ENCODE measurements around the gene CDK14.
A peak's percentile ranks its signal among the peaks of the same experiment; 100 is the strongest.
"Not testable (repeated sequence)": the region's sequence is repeated elsewhere in the genome, so short reads cannot be mapped to it uniquely, and the experiment has no call there.

CDK14 gene

GRCh38 chr7:90720984-90721760 is 125.1 kb downstream of the CDK14 start:
- peak; percentile 47 for DNase-seq (ENCODE audit: low spot score)

GRCh38 chr7:90721869-90722431 is 125.8 kb downstream of the CDK14 start:
- DNase-seq (ENCODE audit: low spot score), result no peak

- no peak for DNase-seq (ENCODE audit: low spot score)
Measured at GRCh38 chr7:90723233-90723632, 127.1 kb downstream of the CDK14 start.

- DNase-seq (ENCODE audit: low spot score), result no peak
Measured at GRCh38 chr7:90723866-90724265, 127.7 kb downstream of the CDK14 start.

GRCh38 chr7:90726120-90726519 is 130.0 kb downstream of the CDK14 start:
- no peak for DNase-seq (ENCODE audit: low spot score)

- no peak for DNase-seq (ENCODE audit: low spot score)
Measured at GRCh38 chr7:90726623-90727022, 130.5 kb downstream of the CDK14 start.

GRCh38 chr7:90727412-90727811 is 131.3 kb downstream of the CDK14 start:
- no peak for DNase-seq (ENCODE audit: low spot score)

DNA sequence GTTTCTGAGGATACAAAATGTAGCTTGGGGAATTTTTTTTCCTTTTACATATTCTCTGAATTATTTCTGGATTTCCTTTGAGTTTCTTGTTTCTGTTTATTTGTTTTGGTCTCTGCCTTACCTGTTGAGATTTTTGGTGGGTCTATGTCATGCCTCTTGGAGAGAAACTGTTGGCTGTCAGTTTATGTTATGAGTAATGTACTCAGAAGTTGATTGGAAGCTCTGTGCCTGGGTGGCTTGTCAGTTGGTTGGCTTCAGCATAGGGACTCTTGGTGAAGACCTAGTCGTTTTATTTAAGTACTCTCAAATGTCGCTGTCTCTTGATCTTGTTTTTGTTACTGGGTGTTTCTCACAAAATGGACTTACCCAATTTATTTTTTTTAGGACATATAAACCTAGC is 132.4 kb downstream of the CDK14 start:
- DNase-seq (ENCODE audit: low spot score), result no peak

- not testable (repeated sequence) for DNase-seq (ENCODE audit: low spot score)
Measured at GRCh38 chr7:90735611-90736280, 139.6 kb downstream of the CDK14 start.

- DNase-seq (ENCODE audit: low spot score), result no peak
Measured at GRCh38 chr7:90736316-90736715, 140.2 kb downstream of the CDK14 start.

DNA sequence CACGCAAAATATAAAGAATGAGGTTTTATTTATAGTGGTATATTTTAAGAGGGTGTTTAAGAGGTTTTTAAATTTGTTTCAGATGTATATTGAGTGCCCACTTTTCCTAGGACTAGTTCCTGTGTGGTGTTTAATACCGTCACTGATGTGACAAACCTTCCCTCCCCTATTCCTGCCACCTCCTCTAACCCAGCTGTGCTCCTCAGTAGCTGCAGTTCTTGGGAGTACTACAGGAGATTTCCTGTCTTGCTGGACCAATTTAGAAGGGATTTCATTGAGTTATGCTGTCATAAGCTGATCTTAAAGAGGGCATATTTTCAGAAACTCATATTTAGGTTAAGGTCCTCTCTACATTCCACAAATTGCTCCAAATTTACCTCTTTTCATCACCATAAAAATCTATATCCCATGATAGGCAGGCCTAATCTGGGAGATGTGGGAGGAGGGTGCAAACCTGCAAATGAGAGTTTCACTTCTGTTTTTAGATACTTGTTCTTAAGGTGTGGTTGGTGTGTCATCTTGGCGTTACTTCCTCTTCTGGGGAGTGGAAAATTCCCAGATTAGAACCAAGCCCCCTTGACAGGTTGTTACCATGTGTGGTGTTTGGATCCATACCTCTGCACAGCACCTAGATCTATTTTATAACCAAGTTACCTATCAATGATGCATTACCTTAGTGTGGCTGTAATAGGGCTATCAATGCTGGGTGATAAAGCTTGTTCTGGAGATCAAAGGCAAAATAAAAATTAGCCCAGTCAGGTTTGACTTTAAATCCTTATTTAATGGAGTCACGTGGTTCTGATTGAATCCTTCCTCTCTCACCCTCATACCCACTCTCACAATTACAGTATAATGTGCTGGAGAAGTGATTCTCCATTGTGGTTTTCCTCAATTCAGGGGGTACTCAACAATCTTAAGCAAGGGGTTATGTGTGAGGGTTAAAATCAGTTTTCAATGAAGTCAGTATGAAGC is 141.1 kb downstream of the CDK14 start:
- no peak for DNase-seq (ENCODE audit: low spot score)

DNA sequence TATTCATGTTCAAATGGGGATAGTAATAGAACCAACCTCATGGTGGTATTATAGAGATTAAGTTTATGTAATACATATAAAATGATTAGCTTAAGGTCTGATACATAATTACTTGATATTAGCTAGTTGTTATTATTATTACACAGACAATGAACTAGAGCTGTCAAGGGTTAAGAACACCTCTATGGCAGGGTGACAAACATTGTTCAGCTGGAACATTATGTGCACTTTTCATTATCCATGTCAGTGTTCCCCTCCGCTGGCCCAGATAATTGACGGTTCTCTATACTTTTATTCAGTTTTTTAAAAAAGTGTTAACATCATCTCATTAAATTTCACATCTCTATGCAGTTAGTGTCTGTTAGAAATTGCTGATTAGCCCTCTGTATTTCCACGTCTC is 142.1 kb downstream of the CDK14 start:
- no peak for DNase-seq (ENCODE audit: low spot score)

GRCh38 chr7:90739716-90740115 is 143.6 kb downstream of the CDK14 start:
- DNase-seq (ENCODE audit: low spot score), result no peak

DNA sequence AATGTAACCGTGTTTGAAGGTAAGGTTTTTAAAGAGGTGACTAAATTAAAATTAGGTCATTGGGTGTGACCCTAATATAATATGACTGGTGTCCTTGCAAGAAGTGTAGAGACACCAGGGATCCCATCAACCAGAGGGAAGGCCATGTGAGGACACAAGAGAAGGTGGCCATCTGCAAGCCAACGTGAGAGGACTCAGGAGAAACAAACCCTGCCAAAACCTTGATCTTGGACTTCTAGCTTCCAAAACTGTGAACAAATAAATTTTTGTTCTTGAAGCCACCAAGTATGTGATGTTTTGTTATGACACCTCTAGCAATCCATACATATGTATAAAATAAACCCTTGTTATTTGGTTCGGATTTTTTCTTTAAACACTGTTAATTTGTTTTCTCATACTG is 144.3 kb downstream of the CDK14 start:
- DNase-seq (ENCODE audit: low spot score), result no peak

DNA sequence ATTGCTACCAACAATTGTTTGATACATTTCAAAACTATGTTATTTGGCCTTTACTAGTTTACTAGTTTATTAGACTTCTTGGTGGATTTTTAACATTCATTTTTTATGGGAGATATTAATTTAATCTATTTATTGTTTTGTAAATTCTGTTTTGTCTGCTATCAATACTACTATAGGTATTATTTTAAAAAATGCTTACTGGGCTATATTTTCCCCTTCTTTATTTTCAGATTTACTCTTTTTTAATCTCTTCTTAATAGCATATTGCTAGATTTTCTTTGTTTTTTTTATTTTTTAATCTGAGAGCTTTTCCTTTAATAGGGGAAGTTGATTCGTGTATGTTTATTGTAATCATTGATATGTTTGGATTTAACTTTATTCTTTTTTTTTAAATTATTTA is 147.5 kb downstream of the CDK14 start:
- DNase-seq (ENCODE audit: low spot score), result no peak

GRCh38 chr7:90747516-90747915 is 151.4 kb downstream of the CDK14 start:
- no peak for DNase-seq (ENCODE audit: low spot score)

DNA sequence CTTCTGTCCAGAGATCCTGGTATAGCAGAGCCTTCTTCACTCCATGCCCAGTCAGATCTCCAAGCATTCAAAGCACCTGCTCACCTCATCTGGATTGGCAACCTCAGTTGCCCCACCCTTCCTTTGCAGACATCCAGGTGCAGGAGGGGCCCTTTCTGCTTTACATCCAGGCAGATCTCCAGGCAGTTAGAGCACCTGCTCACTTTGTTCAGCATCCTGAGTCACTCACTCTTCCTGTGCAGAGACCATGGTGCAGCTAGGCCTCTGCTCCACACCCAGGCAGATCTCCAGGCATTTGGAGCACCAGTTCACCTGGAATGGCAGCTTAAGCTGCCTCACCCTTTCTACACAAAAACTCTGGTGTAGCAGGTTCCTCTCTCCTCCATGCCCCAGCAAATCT is 153.1 kb downstream of the CDK14 start:
- DNase-seq (ENCODE audit: low spot score), result no peak

GRCh38 chr7:90749774-90750173 is 153.7 kb downstream of the CDK14 start:
- DNase-seq (ENCODE audit: low spot score), result no peak

DNA sequence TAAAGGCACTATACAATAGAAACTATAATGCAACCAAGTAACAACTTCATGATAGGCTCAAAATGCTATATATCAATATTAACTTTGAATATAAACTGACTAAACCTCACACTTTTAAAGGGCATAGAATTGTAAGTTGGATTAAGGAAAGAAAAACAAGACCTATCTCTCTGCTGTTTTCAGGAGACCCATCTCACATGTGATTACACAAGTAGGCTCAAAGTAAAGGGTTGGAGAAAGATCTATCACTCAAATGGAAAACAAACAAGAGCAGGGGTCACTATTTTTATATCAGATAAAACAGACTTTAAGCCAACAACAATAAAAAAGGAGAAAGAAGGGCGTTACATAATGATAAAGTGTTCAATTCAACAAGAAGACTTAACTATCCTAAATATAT is 155.5 kb downstream of the CDK14 start:
- no peak for DNase-seq (ENCODE audit: low spot score)

- DNase-seq (ENCODE audit: low spot score), result no peak
Measured at GRCh38 chr7:90752051-90752450, 155.9 kb downstream of the CDK14 start.

DNA sequence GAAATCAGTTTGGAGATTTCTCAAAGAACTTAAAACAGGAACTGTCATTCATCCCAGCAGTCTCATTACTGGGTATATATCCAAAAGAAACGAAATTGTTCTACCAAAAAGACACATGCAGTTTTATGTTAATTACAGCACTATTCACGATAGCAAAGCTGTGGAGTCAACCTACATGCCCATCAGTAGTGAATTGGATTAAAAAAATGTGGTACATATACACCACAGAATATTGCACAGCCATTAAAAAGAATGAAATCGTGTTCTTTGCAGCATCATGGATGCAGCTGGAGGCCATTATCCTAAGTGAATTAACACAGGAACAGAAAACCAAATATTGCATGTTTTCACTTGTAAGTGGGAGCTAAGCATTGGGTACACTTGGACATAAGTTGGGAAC is 158.9 kb downstream of the CDK14 start:
- no peak for DNase-seq (ENCODE audit: low spot score)

DNA sequence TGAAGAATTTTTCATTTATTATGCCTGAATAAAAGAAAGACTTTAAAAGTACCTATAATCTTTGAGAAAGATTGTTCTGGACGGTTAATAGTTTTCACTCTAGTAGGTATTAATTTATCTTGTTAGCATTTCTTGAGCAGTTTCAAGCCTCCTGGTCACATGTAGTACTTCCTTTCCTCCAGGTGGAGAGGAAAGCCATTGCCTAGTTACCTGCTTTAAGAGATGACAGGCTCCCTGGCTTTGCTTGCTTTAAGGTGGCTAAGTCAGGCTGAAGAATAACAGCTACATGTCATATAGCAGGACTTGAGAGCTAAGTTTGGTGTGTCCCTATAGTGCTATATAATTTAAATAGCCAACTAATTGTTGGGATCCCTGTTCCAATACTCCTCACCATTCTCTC is 160.2 kb downstream of the CDK14 start:
- DNase-seq (ENCODE audit: low spot score), result no peak

Measured in kidney capillary endothelial cell (primary cell).